Activated CD4-positive, alpha-beta T cell treated with anti-CD3 and anti-CD28 coated beads, Interleukin-2, amount 50 U/mL, for 24 hours (primary cell): Measurements from ENCODE around the gene RFX2.
A peak's percentile ranks its signal among the peaks of the same experiment; 100 is the strongest.

Source experiments
- DNase-seq, 2 donors: peaks; one replicate each; pipeline ENCODE4 v3.0.0-alpha.2; 2020; ENCODE audit warnings: low read depth in 1 of 2, low spot score in 1 of 2

RFX2 gene

DNA sequence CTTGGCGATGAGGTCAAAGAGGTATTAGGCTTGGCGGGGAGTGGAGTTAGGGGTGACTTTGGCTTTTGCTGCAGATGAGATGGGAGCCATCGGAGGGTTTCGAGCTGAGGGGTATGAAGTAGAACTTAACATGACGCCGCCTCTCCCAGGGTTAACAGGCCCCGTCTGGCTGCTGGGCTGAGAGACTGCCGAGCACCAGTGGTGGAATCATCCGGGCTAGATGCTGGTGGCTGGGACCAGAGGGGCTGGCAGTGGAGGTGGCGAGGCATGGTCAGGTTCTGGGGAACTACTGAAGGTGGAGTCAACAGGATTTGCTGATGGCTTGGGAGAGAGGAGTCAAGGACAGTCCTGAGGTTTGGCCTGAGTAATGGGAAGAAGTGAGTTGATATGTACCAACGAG lies 4.9 kb downstream of the RFX2 start:
- DNase-seq, result no peak

DNA sequence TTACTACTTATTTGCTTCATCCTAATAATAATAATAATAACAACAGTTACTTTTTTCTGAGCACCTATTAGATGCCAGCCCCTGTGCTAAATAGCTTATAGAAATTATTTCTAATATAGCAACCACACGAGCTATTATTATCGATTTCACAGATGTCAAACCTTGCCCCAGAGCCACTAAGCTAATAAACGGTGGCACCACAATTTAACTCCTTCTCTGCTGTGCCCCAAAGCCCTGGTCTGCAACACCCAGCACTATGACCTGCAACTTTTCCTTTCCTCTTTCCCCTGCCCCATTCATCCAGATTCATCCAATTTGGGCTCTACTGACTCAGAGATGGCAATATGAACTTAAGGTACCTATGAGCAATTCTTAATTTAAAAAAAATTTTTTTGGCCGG lies 6.4 kb downstream of the RFX2 start:
- DNase-seq, result no peak

DNA sequence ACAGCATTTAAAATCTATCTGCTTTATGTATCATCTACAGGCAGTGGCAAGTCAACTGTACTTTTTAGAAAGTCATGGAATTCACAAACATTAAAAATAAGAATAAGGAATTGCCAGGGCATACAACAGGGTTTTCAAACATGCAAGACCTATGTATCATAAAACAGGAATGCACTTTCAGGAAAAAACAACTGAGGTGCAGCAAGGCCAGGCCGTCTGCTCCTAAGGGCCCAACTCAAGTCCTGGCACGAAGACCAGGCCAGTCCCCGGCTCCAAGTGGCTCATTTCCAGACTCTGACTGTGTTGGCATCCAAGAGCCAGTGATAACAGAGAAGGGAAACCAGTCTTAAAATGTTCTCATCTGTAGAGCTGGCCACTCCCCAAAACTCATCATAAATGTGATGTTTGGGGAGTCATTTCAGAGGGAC lies 7.1 kb downstream of the RFX2 start:
- no peak for DNase-seq

DNA sequence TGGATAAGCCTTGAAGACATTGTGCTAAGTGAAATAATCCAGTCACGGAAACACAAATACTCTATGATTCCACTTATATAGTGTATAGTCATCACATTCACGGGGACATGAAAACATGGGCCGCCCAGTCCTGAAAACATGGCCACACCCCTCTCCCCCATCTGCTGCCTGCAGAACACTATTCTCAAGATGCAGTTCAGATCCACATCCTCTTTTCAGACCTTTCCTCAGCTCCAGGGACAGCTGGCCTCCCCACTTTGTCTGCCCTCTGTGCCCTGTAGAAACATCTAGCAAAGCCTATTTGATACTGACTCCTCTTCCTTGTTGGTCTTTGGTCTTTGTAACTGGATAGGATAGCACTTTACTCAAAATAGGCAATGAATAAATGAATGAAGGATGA lies 8.3 kb downstream of the RFX2 start:
- no peak for DNase-seq

DNA sequence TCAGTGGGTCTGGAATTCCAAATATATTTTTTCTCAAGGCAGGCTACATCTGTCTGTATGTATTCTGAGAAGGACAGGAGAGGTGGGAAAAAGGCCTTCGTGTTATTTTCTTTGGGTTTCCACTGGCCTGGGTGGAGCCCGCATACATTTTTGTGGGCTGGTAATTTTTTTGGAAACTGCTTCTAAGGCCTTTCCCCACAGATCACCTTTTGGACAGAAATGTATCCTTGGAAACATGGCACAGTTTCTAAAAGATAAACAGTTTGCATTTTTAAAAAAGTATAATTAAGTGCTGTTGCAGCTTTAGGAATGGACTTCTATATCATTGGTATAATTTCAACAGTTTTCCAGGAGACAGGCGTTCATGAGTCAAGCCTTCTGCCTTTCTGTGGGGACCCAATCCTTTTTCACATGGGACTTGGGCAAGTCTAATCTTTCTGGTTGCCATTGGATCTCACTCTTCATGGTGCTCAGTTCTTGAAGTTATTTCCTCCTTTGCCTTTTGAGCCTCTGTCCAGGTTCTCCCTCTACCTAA lies 8.9 kb downstream of the RFX2 start:
- DNase-seq, result no peak

DNA sequence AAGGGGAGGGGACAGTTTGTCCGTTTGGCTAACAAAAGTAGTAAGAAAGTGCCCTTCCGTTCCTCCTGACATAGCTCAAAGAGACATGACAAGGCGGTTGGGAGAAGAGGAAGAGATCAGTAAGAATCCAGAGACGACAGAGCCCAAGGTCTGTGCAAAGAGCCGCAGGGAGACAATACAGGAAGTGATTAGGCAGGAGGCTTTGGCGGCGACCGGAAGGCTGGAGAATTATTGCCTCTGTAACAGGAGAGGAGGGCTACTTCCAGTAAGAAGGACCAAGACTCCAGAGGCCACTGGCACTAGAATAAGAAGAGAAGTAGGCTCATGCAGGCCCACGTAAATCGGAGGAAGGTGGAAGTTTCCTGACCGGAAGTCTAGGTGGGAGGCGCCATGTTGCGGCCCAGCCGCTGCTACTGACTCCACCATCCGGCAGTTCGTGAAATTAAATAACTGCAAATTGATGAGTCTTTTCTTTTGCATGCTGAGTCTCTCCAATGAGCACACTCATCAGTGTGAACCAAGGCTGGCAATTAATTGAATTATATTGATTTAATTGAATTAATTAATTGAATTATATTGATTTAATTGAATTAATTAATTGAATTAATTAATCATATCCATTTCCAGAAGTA lies 9.9 kb downstream of the RFX2 start:
- DNase-seq, result peak in 1 of 2 donors; percentile 12

DNA sequence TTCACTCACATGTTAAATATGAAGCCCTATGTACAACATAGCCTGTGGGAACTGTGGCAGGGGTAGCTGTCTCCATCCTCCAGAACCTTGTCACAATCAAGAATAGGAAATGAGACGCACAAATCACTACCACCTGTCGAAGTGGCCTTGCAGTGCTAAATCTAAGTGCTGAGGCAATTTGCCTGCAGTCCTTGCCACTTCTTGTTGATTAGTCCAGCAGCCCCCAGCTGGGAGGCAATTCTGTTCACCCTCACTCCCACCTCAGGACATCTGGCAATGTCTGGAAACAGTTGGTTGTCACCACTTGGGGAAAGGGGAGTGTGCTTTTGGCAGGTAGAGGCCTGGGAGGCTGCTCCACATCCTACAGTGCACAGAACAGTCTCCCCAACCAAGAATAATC lies 10.7 kb downstream of the RFX2 start:
- DNase-seq, result no peak

DNA sequence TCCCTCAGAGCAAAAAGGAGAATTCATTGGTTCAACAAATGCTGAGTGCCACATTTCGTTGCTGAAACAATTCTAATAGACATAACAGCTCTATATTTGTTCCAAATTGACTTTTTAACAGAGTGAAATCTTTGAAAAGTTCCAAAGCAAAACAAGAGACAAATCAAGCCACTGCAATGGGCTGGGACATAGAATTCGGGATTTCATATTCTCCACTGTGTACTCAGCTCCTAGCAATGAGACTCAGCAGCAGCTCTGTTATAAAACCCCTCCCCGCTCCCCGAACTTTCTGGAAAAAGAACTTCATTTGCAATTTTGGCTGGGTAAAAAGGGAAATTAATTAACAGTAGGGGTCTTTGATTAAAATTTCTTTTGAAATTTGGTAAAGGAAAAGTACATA lies 11.3 kb downstream of the RFX2 start:
- no peak for DNase-seq

DNA sequence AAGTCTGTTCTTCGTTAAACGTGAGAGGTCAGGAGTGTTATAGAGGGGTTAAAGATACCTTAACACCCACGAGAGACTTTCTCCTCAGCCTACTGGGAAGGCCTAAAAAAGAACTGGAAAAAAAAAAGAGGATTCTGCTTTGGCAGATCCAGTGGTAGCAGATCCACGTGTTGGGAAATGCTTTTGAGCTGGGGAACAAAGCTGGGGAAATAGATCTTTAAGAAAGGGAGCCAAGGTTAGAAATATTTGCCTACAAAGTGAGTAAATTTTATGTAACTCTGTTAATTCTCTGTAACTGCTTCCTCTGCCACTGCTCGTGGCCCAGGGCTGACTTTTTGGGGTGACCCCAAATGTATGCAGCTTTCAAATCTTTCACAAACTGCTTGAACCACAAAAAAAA lies 11.7 kb downstream of the RFX2 start:
- DNase-seq, result no peak

DNA sequence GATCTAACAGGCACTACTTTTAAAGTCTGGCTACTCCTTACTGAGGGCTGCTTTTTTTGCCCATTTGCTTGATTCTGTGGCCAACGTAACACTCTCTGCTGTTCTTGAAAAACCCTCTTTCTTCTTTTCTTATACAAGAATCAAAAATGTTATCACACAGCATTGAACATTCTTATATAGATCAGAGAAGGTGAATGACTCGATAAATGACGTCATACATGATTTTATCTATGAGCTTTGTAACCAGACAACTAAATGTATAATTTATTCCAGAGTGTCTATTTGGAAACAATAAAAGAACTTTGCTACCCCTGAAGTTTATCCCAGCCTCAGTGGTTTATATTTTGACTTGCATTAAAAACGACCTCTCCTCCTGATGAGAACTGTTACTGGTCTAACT lies 12.4 kb downstream of the RFX2 start:
- no peak for DNase-seq

DNA sequence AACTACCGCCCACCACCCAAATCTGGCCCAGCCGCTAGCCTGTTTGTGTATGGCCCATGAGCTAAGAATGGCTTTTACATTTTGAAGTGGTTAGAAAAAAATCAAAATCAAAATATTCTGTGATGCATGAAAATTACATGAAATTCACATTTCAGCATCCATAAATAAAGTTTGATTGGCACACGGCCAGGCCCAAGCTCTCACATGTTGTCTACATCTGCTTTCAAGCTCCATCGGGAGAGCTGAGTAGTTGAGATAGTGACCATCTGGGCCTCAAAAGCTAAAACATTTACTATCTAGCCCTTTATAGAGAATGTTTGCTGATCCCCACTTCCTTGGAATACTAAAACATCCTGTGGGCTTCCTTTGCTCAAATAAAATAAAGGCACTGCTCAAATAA lies 14.5 kb downstream of the RFX2 start:
- no peak for DNase-seq

DNA sequence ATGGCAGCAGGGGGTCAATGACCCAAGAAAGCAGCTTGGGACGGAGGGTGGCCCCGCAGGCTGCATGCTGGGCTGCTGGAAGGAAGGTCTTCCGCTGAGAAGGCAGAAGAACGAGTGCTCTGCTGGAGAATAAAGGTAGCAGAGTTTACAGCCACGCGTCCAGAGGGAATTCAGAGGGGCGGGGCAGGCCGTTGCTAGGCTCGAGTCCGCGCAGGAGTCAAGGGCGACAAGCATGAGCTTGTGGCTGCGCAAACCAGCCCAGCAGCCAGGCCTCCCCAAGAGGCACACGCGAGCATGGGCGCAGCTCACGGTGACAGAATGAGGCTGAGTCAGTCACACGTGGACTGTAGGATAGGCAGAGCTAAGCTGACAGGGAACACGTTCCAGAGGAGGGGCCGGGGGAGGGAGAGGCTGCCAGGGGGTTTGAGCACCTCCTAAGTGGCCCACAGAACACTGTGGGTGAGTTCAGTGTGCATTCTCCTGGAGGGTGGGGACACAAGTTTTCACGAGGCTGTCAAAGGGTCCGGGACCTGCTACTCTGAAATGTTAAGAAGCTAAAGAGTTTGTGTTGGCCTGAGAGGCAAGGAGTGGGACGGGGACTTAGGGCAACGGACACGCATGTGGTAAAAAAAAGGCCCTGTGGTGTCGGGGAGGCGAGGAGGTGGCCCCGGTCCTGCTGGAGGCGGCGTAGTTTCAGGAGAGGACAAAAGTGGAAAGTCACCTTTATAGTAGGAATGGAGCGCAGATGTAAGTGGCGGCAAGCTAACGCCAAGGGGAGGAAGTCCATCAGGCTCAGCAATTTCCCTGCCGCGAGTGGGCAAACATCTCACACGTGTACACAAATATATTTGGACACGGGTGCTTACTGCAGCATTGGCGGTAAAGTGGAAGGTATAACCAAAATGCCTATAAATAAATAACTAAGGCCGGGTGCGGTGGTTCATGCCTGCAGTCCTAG lies 17.7 kb downstream of the RFX2 start:
- no peak for DNase-seq

DNA sequence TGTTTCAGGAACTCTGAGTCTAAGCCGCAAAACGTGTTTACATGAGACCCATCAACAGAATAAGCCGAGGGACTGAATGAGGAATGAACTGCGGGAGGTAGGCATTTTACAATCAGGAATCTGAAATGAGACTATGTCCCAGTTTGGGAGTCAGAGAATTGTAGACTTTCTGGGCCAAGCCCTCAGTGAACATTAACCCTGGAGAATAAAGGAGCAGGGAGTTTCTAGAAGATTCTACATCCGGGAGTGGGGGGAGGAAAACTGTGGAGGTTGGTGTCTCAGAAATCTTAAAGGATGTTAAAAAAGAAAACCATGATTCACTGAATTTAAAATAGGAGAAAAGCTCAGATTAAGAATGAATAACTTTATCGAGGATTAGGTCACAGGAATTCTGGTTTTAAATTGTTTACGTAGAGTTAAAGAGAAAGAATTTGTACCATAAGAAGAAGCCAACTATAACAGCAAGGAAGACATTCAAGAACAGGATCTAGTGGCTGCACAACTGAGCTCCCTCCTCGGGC lies 18.5 kb downstream of the RFX2 start:
- DNase-seq, result no peak

DNA sequence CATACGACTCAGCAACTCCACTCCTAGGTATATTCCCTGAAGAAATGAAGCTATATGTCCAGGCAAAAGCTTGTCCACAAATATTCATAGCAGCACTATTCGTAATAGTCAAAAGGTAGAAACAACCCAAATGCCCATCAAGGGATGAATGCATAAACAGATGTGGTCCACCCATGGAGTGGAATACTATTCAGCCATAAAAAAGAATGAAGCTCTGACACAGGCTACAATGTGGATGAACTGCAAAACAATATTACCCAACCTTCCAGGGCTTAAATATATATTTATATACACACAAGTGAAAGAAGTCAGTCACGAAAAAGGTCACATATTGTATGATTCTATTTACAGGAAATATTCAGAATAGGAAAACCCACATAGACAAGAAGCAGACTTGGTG lies 19.7 kb downstream of the RFX2 start:
- DNase-seq, result no peak

DNA sequence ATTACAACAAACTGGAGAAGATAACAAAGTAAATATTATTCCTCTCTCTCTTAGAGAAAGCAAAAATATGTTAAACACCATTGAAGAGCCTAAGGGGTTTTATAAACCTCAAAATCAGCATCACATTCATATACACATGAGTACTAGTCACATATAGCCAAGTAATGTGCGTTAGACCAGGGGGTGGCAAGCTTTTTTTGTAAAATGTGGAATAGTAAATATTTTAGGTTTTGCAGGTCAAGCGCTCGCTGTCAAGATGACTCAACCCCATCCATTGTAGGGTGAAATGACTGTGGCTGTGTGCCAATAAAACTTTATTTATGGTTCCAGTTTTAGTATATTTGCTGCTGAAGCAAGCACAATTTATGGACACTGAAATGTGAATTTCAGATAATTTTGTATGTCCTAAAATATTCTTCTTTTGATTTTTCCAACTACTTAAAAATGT lies 21.7 kb downstream of the RFX2 start:
- DNase-seq, result no peak

DNA sequence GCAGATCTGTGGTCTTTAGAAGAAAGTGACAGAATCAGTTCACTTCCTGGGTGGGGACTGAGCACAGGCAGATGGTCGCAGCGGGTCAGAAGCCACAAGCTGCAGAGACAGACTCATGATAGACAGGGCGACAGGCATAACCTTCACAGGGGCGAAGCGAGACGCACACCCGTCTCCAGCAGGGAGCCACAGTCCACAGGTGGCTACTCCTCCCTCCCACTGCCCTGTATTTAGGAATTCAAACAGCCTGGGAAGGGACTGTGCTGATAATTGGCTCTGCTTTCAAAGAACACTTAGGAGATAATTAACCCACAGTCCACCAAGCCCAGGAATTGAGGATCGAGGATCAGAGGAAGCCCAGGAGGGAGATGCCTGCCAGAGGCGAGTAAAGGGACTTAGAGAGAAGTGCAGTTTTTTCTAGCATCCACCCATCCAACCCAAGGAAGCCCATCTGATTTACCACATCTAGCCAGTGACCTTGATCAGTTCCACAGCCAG lies 23.2 kb downstream of the RFX2 start:
- no peak for DNase-seq

DNA sequence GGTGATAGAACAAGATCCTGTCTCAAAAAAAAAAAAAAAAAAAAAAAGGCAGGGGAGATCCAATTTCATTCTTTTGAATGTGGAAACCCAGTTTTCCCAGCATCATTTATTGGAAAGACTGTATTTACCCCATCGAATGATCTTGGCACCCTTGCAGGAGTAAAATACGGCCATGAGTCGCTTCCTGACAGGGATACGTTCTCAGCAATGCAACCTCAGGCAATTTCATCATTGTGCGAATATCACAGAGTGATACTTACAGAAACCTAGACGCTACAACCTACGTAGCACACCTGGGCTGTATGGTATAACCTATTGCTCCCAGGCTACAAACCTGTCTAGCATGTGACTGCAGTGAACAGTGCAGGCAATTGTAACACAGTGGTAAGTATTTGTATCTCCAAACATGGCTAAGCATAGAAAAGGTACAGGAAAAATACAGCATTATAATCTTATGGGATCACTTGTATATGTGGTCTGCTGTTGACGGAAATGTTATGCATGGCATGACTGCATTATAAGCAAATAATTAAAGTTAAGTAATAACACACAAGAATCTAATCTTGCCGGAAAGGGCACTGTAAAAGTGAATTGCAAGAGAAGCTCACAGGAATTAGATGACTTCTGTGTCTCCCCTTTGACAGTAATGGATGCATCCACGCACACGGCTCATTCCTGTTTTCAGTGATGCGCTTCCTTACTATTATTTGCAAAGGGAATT lies 24.1 kb downstream of the RFX2 start:
- DNase-seq, result no peak

DNA sequence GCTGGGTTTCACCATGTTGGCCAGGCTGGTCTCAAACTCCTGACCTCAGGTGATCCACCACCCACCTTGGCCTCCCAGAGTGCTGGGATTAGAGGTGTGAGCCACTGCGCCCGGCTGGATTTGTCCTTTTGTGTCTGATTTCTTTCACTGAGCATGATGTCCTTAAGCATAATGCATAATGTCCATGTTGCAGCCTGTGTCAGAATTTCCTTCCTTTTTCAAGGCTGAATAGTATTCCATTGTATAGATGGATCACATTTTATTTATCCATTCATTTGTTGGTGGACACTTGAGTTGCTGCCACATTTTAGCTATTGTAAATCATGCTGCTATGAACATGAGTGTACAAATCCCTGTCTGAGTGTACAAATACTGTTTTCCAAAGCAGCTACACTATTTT lies 25.5 kb downstream of the RFX2 start:
- no peak for DNase-seq

DNA sequence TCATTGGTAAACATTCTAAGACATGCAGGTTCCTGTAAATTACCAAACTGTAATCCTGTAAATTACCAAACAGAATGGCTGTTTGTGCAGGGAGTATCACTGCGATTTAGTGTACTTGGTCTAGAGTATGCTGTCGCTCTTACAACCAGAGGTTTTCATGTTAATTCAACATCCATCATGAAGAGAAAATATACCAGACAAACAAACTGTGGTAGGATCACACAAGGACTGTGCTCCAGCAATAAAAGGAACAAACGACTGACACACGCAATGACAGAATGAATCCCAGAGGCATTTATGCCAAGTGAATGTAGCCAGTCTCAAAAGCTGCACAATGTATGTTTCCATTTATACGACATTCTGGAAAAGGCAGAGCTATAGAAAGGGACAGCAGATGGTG lies 31.2 kb downstream of the RFX2 start:
- no peak for DNase-seq

DNA sequence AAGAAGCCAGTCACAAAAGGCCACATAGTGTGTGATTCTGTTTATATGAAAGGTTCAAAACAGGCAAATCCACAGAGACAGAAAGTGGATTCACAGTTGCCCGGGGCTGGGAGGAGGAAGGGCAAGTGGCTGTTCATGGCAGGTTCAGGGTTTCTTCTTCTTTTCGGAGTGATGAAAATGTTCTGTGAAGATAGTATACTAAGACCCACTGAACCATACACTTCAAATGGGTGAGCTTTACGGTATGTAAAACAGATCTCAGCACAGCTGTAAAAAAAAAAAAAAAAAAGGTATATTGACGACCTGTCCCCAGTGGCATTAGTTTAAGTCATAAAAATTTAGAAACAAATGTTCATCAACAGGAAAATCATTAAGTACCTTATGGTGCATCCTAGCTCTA lies 32.2 kb downstream of the RFX2 start:
- DNase-seq, result no peak
